Activated effector memory CD4-positive, alpha-beta T cell treated with anti-CD3 and anti-CD28 coated beads, Interleukin-2, amount 50 U/mL, for 16 hours (primary cell): ENCODE measurements around the gene NMRK2.

Experiments used
- DNase-seq: peaks from one replicate; pipeline ENCODE4 v3.0.0-alpha.2; 2020

NMRK2 gene

DNA sequence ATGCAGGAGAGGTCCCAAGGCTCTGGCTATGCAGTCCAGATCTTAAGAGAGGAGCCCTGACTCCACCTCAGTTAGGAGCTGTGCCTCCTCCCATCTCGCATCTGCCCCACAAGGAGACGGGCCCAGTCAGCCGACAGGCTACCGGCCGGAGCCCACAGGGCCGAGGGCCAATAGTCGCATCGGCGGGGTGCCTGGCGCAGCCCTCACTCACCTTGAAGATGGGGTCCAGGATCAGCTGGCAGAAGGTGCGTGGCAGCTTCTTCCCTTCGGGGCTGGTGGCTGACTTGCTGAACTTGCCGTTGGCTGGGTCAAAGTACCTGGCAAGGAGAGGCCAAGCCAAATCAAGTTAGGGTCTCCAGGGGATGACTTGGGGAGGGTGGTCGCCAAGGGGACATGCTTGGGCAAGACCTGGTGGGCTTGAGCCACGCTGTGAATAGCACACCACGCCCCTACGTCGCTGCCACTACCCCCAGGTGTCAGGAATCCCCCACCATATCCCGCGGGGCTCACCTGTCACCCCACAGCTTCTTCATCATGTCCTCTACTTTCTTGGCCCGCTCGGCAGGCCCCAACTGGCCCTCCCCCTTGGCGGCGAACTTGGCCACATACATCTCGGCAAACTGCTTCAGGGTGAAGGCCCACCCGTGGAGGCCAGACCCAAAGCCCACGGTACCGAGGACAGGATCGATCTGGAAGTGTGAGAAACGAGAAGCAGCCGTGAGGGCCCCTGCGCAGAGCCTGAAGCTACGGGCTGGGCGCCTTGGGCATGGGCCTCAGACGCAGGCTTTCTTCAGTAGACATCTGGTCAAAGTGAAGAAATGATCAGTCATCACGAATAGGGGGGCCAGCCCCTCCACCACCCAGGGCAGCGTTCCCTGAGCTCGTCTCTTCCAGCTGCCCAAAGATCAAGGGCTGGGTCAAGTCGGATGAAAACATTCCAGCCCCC, 49.1 kb downstream of the NMRK2 start:
- no peak for DNase-seq

DNA sequence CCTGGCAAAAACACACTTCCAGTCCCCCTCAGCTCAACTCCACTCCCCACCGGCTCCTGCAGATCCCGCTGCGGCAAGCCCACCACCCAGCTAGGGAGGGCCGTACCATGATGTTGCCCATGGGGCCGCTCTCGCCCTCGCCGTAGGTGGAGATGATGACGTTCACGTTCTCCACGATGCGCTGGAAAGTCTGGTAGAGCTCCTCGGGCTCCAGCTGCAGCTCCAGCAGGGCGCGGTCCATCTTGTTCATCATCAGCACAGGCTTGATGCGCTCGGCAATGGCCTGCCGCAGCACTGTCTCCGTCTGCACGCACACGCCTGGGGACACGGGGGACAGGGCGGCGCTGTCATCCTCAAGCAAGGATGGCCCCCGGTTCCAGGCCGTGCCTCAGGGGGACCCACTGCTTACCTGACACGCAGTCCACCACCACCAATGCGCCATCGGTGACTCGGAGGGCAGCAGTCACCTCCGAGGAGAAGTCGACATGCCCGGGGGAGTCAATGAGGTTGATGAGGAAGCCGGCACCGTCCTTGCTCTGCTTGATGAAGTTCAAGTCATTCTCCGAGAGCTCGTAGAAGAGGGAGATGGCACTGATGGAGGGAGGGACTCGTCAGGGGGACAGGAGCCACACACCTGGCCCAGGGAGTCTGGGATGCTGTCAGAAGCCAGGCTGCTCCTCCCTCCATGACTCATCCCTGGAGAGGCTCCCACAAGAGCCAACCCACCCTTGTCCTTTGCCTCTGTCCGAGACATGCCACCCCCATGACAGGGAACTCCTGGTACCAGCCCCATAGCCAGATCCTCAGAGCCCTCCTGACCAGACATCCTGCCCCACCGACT, 50.1 kb downstream of the NMRK2 start:
- no peak for DNase-seq

- DNase-seq = no peak
Observed at GRCh38 chr19:3983542-3983914, 50.7 kb downstream of the NMRK2 start.

- DNase-seq = peak; percentile 81
Observed at GRCh38 chr19:3983936-3984583, 51.2 kb downstream of the NMRK2 start.

- peak; percentile 76 for DNase-seq
Observed at GRCh38 chr19:3984584-3984907, 51.7 kb downstream of the NMRK2 start.

GRCh38 chr19:3984908-3985642, 52.2 kb downstream of the NMRK2 start, which contains the start of gene EEF2:
Gene EEF2, minus strand, starts transcription at chr19:3985463. Its CDS starts 83 bp downstream, at chr19:3985380.
- peak; percentile 96 for DNase-seq

GRCh38 chr19:3985643-3986259, 52.9 kb downstream of the NMRK2 start:
- no peak for DNase-seq

DNA sequence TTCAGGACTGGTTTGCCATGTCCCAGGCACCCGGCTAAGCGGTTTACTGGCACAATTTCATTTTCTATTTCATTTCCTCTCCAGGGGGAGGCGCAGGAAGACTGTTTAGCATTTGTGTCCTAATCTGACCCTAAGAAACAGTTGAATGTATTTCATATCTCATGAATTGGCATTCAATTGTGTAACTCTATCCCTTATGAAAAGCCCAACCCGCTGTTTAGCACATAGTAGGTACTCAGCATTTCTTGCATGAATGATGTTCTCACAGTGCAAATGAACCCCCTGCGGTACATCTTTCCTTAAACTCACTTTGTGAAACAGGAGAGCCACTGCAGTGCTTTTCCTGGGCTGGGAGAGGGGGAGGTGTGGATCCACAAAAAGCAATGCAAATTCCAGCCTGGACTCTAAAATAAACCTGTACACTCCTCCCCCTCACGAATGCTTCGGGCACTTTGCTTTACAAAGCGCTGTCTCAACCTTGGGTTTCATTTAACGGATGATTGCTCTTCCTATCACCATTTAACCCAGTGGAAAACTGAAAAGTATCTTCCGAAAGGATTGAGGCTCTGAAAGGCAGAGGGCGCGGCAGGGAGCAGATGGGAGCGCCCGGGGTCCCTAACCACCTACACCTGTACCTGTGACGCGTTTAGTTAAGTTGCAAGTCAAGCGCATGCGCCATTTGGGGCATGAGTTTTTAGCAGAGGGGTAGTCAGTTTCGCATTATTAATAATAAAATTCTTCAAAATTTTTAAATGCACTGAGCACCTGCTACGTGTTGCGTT, 53.6 kb downstream of the NMRK2 start:
- DNase-seq = peak; percentile 84

- DNase-seq = peak; percentile 96
Observed at GRCh38 chr19:3987619-3988371, 54.9 kb downstream of the NMRK2 start.

DNA sequence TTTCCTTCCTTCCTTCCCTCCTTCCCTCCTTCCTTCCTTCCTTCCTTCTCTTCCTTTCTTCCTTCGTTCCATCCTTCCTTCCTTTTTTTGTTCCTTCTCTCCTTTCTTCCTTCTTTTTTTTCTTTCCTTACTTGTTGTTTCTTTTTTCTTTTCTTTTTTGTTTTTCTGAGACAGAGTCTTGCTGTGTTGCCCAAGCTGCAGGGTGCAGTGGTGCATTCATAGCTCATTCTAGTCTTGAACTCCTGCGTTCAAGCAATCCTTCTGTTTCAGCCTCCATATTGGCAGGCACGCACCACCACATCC, 57.9 kb downstream of the NMRK2 start:
- no peak for DNase-seq
